GM19035 (cell line): ENCODE data around the gene SRBD1.

Source experiments
- ATAC-seq: cut with Tn5 transposase; IDR thresholded peaks from one replicate; pipeline ENCODE4 v1.9.1; 2021; ENCODE audit not compliant: unreplicated experiment

Gene SRBD1

GRCh38 chr2:45382744-45383143 lies 228.3 kb downstream of the SRBD1 start:
- ATAC-seq = no peak

- ATAC-seq = no peak
Measured at GRCh38 chr2:45380131-45380836, 230.8 kb downstream of the SRBD1 start.

- ATAC-seq = no peak
Measured at GRCh38 chr2:45379399-45380087, 231.5 kb downstream of the SRBD1 start.

- no peak for ATAC-seq
Measured at GRCh38 chr2:45373534-45373933, 237.5 kb downstream of the SRBD1 start.

GRCh38 chr2:45370369-45370768 lies 240.7 kb downstream of the SRBD1 start:
- no peak for ATAC-seq

- ATAC-seq = no peak
Measured at GRCh38 chr2:45368792-45369191, 242.3 kb downstream of the SRBD1 start.

GRCh38 chr2:45361666-45362065 lies 249.4 kb downstream of the SRBD1 start:
- ATAC-seq = no peak

GRCh38 chr2:45354776-45355175 lies 256.3 kb downstream of the SRBD1 start:
- no peak for ATAC-seq

- ATAC-seq = no peak
Measured at GRCh38 chr2:45353879-45354278, 257.2 kb downstream of the SRBD1 start.

- ATAC-seq = no peak
Measured at GRCh38 chr2:45352506-45352905, 258.6 kb downstream of the SRBD1 start.

GRCh38 chr2:45345331-45346234 lies 265.5 kb downstream of the SRBD1 start:
- no peak for ATAC-seq

- ATAC-seq = no peak
Measured at GRCh38 chr2:45344502-45344901, 266.6 kb downstream of the SRBD1 start.

GRCh38 chr2:45344071-45344470 lies 267.0 kb downstream of the SRBD1 start:
- ATAC-seq = no peak

GRCh38 chr2:45343251-45344017 lies 267.6 kb downstream of the SRBD1 start:
- no peak for ATAC-seq

- ATAC-seq = no peak
Measured at GRCh38 chr2:45340318-45340717, 270.7 kb downstream of the SRBD1 start.

GRCh38 chr2:45339253-45339652 lies 271.8 kb downstream of the SRBD1 start:
- no peak for ATAC-seq
